Body of pancreas (tissue), 4 donors: ENCODE data around the gene PBOV1. TPM values are rescaled to one million over a fixed set of nuclear protein-coding genes. Genes with fewer than 3 reads are reported as not detected.

Source experiments
- ATAC-seq: fragments of 150-250 bp; one replicate; pipeline ENCODE4 v1.9.1; 2016
- DNase-seq, 4 donors: peaks; one replicate each; pipeline ENCODE4 v3.0.0-alpha.2; 2019
- H3K27ac ChIP-seq, 4 donors: fragments of 200-600 bp; sonication (generic); 1 replicate in 3 of 4; 2 replicates in 1 of 4; pipeline versions ENCODE4 v1.5.1 to v1.6.1; 2016 to 2019; ENCODE audit warnings: mild to moderate bottlenecking in 1 of 4, mixed read lengths in 1 of 4, moderate library complexity in 1 of 4
- H3K27me3 ChIP-seq, 2 donors: fragments of 200-600 bp; sonication (generic); one replicate each; pipeline ENCODE4 v1.6.0; 2016; ENCODE audit warnings: mild to moderate bottlenecking in 1 of 2
- H3K36me3 ChIP-seq, 2 donors: fragments of 200-600 bp; sonication (generic); replicated peaks in 1 of 2; 2 replicates each; pipeline ENCODE4 v1.5.1; 2016; ENCODE audit warnings: low read depth in 2 of 2; ENCODE audit not compliant: insufficient read depth in 1 of 2
- H3K4me1 ChIP-seq: fragments of 200-600 bp; sonication (generic); one replicate; pipeline ENCODE4 v1.6.0; 2016
- H3K4me3 ChIP-seq, 2 donors: fragments of 200-600 bp; sonication (generic); 1 replicate in 1 of 2; 2 replicates in 1 of 2; pipeline ENCODE4 v1.5.1; 2016 to 2019
- H3K9me3 ChIP-seq, 3 donors: fragments of 200-600 bp; sonication (generic); 1 replicate in 2 of 3; 2 replicates in 1 of 3; pipeline ENCODE4 v1.5.1; 2016
- POLR2A ChIP-seq, 3 donors: fragments of 450-650 bp; IDR thresholded peaks; one replicate each; pipeline ENCODE4 v1.6.1; 2016; ENCODE audit warnings: antibody characterized with exemption in 3 of 3, mild to moderate bottlenecking in 2 of 3
- WGBS, 2 donors: methylation state at CpG; one replicate each; pipeline ENCODE4 v1.1.5; 2017; 5-methylcytosine and 5-hydroxymethylcytosine counted together
- intact Hi-C: fragments of 100-400 bp; cut with DNase I; formaldehyde crosslinking; loops from one replicate; pipeline ENCODE4 v1.15.1; 2023
- total RNA-seq, 2 donors: library from RNA; depleted of rRNA; stranded (reverse); fragments of >200 nt; gene quantifications; one replicate each; pipeline ENCODE4 v1.1.0, GENCODE V29; 2016
- TF ChIP-seq, protein P1 (sequence below), 7 experiments: fragments of 450-650 bp in 4 of 7; fragments of 200-600 bp in 3 of 7; sonication (generic) in 3 of 7; IDR thresholded peaks; one replicate each; pipeline ENCODE4 v1.5.1; 2016 to 2019; ENCODE audit warnings: antibody characterized with exemption in 7 of 7

PBOV1 gene
- total RNA-seq, 2 donors from 2014 or later = not detected

DNA sequence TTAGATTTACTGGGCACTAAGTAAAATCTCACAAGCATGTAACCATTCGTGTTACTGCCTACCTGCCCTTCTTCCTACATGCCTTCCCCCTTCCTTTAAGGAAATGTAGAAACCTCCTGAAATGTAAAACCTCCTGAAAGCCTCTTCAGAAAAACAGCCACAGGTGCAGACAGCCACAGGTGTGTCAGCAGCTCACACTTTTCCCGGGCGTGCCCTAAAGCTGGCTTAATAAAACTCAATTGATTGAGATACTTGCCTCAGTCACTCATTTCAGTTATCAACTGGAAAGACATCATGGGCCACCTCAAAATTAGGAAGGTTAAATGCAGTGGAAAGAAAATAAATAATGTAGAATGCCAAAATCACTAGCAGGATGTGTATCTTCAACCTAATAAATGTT lies 23.1 kb upstream of the PBOV1 start:
- no peaks in the 10 kb centered on the region for H3K27me3 ChIP-seq
- ATAC-seq (no peak), DNase-seq (no peak)
- H3K27ac ChIP-seq = peak overlapping the region; percentile 41 to 81 (median 73)
- H3K4me1 ChIP-seq = peaks cover 74% of the 10 kb centered on the region
- no peaks in the 10 kb centered on the region for H3K9me3 ChIP-seq
- 36 to 44% methylated on average over 3 of the region's 3 CpGs for WGBS, 2 donors
- no peak overlapping the region for H3K4me3 ChIP-seq
- H3K36me3 ChIP-seq = no peaks in the 10 kb centered on the region
- intact Hi-C loops = no loop called here
- TF ChIP-seq POLR2A (IDR thresholded peaks at IDR 0.05) = no peak
- TF ChIP-seq, protein P1, sequence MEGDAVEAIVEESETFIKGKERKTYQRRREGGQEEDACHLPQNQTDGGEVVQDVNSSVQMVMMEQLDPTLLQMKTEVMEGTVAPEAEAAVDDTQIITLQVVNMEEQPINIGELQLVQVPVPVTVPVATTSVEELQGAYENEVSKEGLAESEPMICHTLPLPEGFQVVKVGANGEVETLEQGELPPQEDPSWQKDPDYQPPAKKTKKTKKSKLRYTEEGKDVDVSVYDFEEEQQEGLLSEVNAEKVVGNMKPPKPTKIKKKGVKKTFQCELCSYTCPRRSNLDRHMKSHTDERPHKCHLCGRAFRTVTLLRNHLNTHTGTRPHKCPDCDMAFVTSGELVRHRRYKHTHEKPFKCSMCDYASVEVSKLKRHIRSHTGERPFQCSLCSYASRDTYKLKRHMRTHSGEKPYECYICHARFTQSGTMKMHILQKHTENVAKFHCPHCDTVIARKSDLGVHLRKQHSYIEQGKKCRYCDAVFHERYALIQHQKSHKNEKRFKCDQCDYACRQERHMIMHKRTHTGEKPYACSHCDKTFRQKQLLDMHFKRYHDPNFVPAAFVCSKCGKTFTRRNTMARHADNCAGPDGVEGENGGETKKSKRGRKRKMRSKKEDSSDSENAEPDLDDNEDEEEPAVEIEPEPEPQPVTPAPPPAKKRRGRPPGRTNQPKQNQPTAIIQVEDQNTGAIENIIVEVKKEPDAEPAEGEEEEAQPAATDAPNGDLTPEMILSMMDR (IDR thresholded peaks at IDR 0.05) = no peak

DNA sequence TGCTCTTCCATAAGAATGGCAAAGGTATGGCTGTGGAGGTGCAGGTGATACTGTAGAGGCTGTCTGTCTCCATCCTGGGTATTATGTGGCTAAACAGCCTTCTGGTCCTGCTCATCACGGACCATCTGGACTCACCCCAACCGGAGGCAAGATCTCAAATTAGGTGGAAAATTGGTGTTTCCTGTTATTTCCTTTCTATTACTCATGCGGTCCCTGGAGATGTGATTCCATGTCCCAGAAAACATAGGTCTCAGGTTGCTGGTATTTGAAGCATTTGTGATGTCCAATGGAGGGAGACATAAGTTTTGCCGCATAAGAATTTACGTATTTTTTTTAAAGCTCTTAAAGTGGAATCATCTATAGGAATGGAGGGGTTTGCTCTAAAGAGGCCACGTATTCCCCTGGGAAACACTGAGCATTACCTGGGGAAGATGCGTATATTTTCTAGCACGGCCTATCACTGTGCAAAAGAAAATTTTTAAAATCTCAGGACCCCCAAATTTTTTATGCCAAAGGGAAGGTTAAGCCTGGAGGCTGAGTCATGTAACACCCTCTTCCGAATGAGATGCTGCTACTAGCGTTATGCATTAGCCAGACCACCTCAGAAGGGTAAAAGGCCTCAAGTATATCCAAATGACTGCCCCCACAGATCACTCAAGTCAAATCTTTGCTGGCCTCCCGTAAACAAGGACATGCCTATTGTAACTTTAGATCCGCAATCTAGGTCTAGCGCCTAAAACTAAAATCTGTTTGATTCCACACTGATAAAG lies 22.4 kb upstream of the PBOV1 start:
- intact Hi-C loops = no loop called here
- ATAC-seq (no peak), DNase-seq (no peak)
- no peaks in the 10 kb centered on the region for H3K36me3 ChIP-seq
- 65 to 71% methylated on average over 13 of the region's 13 CpGs for WGBS, 2 donors
- H3K4me3 ChIP-seq = no peak overlapping the region
- H3K4me1 ChIP-seq = peaks cover 77% of the 10 kb centered on the region
- no peaks in the 10 kb centered on the region for H3K9me3 ChIP-seq
- H3K27ac ChIP-seq = peak overlapping the region; percentile 57 to 81 (median 73)
- no peaks in the 10 kb centered on the region for H3K27me3 ChIP-seq
- TF ChIP-seq, protein P1 (IDR thresholded peaks at IDR 0.05) = no peak
- TF ChIP-seq POLR2A (IDR thresholded peaks at IDR 0.05) = no peak

DNA sequence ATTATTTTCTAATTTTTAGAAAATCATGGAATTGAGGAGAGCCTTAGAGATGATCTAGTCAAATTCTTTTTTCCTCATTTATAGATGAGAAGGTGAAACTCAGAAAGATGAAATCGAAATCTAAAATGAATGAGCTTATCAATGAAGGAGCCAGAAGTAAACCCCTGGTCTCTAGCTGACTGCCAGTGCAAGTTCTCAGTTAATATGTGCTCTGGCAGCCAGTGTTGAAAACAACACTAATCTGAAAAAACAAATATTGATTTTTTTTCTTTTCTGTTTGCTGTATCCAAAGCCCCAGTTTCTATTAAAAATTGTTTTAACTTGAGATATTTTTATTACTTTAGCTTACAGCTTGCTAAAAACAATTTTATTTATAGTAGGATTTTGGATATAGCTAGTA lies 21.5 kb upstream of the PBOV1 start:
- H3K4me3 ChIP-seq = no peak overlapping the region
- no peaks in the 10 kb centered on the region for H3K36me3 ChIP-seq
- H3K9me3 ChIP-seq = no peaks in the 10 kb centered on the region
- no peaks in the 10 kb centered on the region for H3K27me3 ChIP-seq
- 21 to 27% methylated on average over 1 of the region's 1 CpG for WGBS, 2 donors
- TF ChIP-seq POLR2A (IDR thresholded peaks at IDR 0.05) = no peak
- TF ChIP-seq, protein P1 (IDR thresholded peaks at IDR 0.05) = no peak
- H3K27ac ChIP-seq = peak overlapping the region in 2 of 4 donors; percentile 73
- intact Hi-C loops = no loop called here
- peaks cover 84% of the 10 kb centered on the region for H3K4me1 ChIP-seq
- peak in 3 of 4 donors; percentile 39 to 59 (median 51) for DNase-seq
- ATAC-seq = peak; percentile 75

DNA sequence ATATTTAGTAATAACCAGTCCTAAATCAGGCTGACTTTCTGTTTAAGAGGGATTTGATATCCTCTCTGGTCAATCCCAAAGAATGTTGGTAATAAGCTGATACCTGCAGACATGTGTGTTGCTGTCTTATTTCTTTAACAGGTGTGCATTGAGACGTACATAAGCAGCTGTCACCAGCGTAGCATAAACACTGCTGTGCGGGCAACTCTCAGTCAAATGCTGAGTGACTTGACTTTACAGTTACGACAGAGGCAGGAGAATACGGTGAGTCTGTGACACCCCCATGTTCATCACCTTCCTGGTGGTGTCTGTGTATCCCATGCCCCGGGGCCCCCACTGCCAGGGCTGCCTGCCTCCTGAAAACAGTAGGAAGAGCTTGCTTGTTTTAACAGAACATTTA lies 20.1 kb upstream of the PBOV1 start:
- no peak for ATAC-seq
- Histone ChIP-seq H3K27me3 (no peaks in the 10 kb centered on the region), H3K36me3 (no peaks in the 10 kb centered on the region), H3K9me3 (no peaks in the 10 kb centered on the region), H3K4me3 (no peak overlapping the region), H3K27ac (peak overlapping the region in 2 of 4 donors; percentile 23 to 48), H3K4me1 (peaks cover 85% of the 10 kb centered on the region)
- DNase-seq = no peak
- intact Hi-C loops = no loop called here
- TF ChIP-seq POLR2A (IDR thresholded peaks at IDR 0.05) = no peak
- TF ChIP-seq, protein P1 (IDR thresholded peaks at IDR 0.05) = no peak
- WGBS, 2 donors = 68 to 74% methylated on average over 6 of the region's 6 CpGs

DNA sequence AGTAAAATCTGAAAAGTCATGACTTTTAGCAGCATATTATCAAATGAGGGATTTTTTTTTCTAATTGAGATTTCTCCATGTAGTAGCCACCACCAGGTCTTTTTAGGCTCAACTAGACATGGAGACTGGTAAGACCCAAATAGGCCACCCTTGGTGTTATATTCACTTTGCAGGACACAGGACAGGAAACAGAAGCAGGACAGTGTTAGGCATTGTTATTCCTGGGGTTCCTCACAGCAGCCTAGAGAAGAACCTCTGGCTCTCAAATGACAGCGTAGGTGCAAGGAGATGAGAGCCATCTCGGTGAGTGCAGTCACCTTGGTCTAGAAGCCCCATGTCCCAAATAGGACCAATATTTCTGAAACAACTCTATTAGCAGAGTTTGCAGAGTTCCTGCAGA lies 19.2 kb upstream of the PBOV1 start:
- peaks cover 83% of the 10 kb centered on the region for H3K4me1 ChIP-seq
- peak overlapping the region in 2 of 4 donors; percentile 4 to 23 for H3K27ac ChIP-seq
- H3K36me3 ChIP-seq = no peaks in the 10 kb centered on the region
- no peaks in the 10 kb centered on the region for H3K27me3 ChIP-seq
- no peaks in the 10 kb centered on the region for H3K9me3 ChIP-seq
- H3K4me3 ChIP-seq = no peak overlapping the region
- ATAC-seq (no peak), DNase-seq (no peak)
- intact Hi-C loops = no loop called here
- no peak for TF ChIP-seq POLR2A (IDR thresholded peaks at IDR 0.05)
- TF ChIP-seq, protein P1 (IDR thresholded peaks at IDR 0.05) = no peak
- 91 to 93% methylated on average over 2 of the region's 2 CpGs for WGBS, 2 donors
